ENCODE results near the gene ZNF280B.

The ZNF280B gene

DNA sequence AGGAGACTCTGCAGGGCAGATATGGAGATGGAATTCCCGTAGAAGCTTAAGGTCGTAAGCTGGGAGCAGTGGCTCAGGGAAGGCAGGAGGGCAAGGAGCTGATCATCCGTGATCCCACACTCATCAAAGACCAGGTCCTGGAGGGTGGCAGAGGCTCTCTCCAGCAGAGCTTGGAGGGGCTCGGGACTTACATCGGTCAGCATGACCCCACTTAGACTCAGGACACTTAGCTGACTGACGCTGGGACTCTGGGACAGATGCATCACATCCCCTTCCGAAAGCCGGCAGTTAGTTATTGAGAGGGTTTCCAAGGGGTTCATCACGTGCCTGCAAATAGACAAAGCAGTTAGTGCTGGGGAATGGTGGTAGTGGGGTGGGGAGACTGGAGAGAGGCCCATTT is 39.8 kb upstream of the ZNF280B start:
- no peak overlapping the region for H3K4me3 ChIP-seq (ENCODE audit: low read depth, low read length)
- no peak for DNase-seq (ENCODE audit: low read depth)
- TF ChIP-seq, protein P1, sequence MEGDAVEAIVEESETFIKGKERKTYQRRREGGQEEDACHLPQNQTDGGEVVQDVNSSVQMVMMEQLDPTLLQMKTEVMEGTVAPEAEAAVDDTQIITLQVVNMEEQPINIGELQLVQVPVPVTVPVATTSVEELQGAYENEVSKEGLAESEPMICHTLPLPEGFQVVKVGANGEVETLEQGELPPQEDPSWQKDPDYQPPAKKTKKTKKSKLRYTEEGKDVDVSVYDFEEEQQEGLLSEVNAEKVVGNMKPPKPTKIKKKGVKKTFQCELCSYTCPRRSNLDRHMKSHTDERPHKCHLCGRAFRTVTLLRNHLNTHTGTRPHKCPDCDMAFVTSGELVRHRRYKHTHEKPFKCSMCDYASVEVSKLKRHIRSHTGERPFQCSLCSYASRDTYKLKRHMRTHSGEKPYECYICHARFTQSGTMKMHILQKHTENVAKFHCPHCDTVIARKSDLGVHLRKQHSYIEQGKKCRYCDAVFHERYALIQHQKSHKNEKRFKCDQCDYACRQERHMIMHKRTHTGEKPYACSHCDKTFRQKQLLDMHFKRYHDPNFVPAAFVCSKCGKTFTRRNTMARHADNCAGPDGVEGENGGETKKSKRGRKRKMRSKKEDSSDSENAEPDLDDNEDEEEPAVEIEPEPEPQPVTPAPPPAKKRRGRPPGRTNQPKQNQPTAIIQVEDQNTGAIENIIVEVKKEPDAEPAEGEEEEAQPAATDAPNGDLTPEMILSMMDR (IDR thresholded peaks at IDR 0.05; ENCODE audit: low read depth, low read length), result no peak
- TF ChIP-seq MAX (IDR thresholded peaks at IDR 0.05; ENCODE audit: low read depth, low read length) (no peak), MYC (IDR thresholded peaks at IDR 0.05; ENCODE audit: low read depth, low read length) (no peak), POLR2A (IDR thresholded peaks at IDR 0.05; ENCODE audit: extremely low read depth, insufficient read length) (no peak)

- peak; percentile 65 for DNase-seq (ENCODE audit: low read depth)
- TF ChIP-seq, protein P1 (IDR thresholded peaks at IDR 0.05; ENCODE audit: low read depth, low read length), result no peak
- no peak for TF ChIP-seq POLR2A (IDR thresholded peaks at IDR 0.05; ENCODE audit: extremely low read depth, insufficient read length)
- TF ChIP-seq MAX (IDR thresholded peaks at IDR 0.05; ENCODE audit: low read depth, low read length), result no peak
- TF ChIP-seq MYC (IDR thresholded peaks at IDR 0.05; ENCODE audit: low read depth, low read length), result no peak
- H3K4me3 ChIP-seq (ENCODE audit: low read depth, low read length), result no peak overlapping the region
Measured at GRCh38 chr22:22547692-22548300, 39.3 kb upstream of the ZNF280B start.

- no peak for DNase-seq (ENCODE audit: low read depth)
- H3K4me3 ChIP-seq (ENCODE audit: low read depth, low read length), result no peak overlapping the region
- TF ChIP-seq MAX (IDR thresholded peaks at IDR 0.05; ENCODE audit: low read depth, low read length) (no peak), POLR2A (IDR thresholded peaks at IDR 0.05; ENCODE audit: extremely low read depth, insufficient read length) (no peak), MYC (IDR thresholded peaks at IDR 0.05; ENCODE audit: low read depth, low read length) (no peak)
- TF ChIP-seq, protein P1 (IDR thresholded peaks at IDR 0.05; ENCODE audit: low read depth, low read length), result no peak
Measured at GRCh38 chr22:22547226-22547625, 38.7 kb upstream of the ZNF280B start.

- peak; percentile 89 for DNase-seq (ENCODE audit: low read depth)
- H3K4me3 ChIP-seq (ENCODE audit: low read depth, low read length), result no peak overlapping the region
- TF ChIP-seq POLR2A (IDR thresholded peaks at IDR 0.05; ENCODE audit: extremely low read depth, insufficient read length), result no peak
- TF ChIP-seq MYC (IDR thresholded peaks at IDR 0.05; ENCODE audit: low read depth, low read length), result peak; percentile 57
- TF ChIP-seq, protein P1 (IDR thresholded peaks at IDR 0.05; ENCODE audit: low read depth, low read length), result no peak
- peak; percentile 58 for TF ChIP-seq MAX (IDR thresholded peaks at IDR 0.05; ENCODE audit: low read depth, low read length)
Measured at GRCh38 chr22:22546490-22546889, 37.9 kb upstream of the ZNF280B start.

DNA sequence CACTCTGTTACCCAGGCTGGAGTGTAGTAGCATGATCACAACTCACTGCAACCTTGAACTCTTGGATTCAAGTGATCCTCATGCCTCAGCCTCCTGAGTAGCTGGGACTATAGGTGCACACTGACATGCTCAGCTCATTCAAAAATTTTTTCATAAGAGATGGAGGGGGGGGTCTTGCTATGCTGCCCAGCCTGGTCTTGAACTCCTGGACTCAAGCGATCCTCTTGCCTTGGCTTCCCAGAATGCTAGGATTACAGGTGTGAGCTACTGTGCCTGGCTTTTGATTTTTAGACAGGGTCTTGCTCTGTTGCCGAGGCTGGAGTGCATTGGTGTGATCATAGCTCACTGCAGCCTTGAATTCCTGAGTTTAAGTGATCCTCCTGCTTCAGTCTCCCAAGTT is 36.5 kb upstream of the ZNF280B start:
- no peak overlapping the region for H3K4me3 ChIP-seq (ENCODE audit: low read depth, low read length)
- TF ChIP-seq POLR2A (IDR thresholded peaks at IDR 0.05; ENCODE audit: extremely low read depth, insufficient read length) (no peak), MYC (IDR thresholded peaks at IDR 0.05; ENCODE audit: low read depth, low read length) (no peak), MAX (IDR thresholded peaks at IDR 0.05; ENCODE audit: low read depth, low read length) (no peak)
- TF ChIP-seq, protein P1 (IDR thresholded peaks at IDR 0.05; ENCODE audit: low read depth, low read length), result no peak

More for the DNA sequence above, 36.5 kb upstream of the ZNF280B start:
- DNase-seq (ENCODE audit: low read depth), result no peak
